OCI-M2 (cell line): ENCODE measurements around the gene CACHD1.
"Not testable (repeated sequence)": the region's sequence is repeated elsewhere in the genome, so short reads cannot be mapped to it uniquely, and the experiment has no call there.

ENCODE experiments used
- DNase-seq: peaks from one replicate; lab custom pipeline; 2025; ENCODE audit not compliant: unreplicated experiment; lab: John Stamatoyannopoulos, UW

CACHD1 gene

GRCh38 chr1:64581135-64581842, 111.4 kb downstream of the CACHD1 start:
- DNase-seq = no peak

GRCh38 chr1:64581843-64582185, 111.9 kb downstream of the CACHD1 start:
- DNase-seq = no peak

- no peak for DNase-seq
These were observed 114.5 kb downstream of the CACHD1 start for GRCh38 chr1:64584479-64584878.

- DNase-seq = no peak
These were observed 118.9 kb downstream of the CACHD1 start for GRCh38 chr1:64588876-64589275.

GRCh38 chr1:64590316-64590715, 120.4 kb downstream of the CACHD1 start:
- DNase-seq = no peak

- no peak for DNase-seq
These were observed 124.5 kb downstream of the CACHD1 start for GRCh38 chr1:64594446-64594845.

GRCh38 chr1:64595871-64596515, 126.1 kb downstream of the CACHD1 start:
- DNase-seq = no peak

- no peak for DNase-seq
These were observed 127.2 kb downstream of the CACHD1 start for GRCh38 chr1:64597113-64597512.

- no peak for DNase-seq
These were observed 128.2 kb downstream of the CACHD1 start for GRCh38 chr1:64598100-64598571.

- DNase-seq = no peak
These were observed 129.3 kb downstream of the CACHD1 start for GRCh38 chr1:64599242-64599641.

GRCh38 chr1:64601207-64601606, 131.3 kb downstream of the CACHD1 start:
- no peak for DNase-seq

- DNase-seq = no peak
These were observed 138.2 kb downstream of the CACHD1 start for GRCh38 chr1:64608005-64608650.

- no peak for DNase-seq
These were observed 138.7 kb downstream of the CACHD1 start for GRCh38 chr1:64608651-64609048.

- not testable (repeated sequence) for DNase-seq
These were observed 141.0 kb downstream of the CACHD1 start for GRCh38 chr1:64610950-64611349.

GRCh38 chr1:64616039-64616438, 146.1 kb downstream of the CACHD1 start:
- no peak for DNase-seq

- DNase-seq = no peak
These were observed 153.8 kb downstream of the CACHD1 start for GRCh38 chr1:64623750-64624191.

- DNase-seq = no peak
These were observed 154.3 kb downstream of the CACHD1 start for GRCh38 chr1:64624218-64624713.

- DNase-seq = no peak
These were observed 154.9 kb downstream of the CACHD1 start for GRCh38 chr1:64624808-64625207.

GRCh38 chr1:64630611-64631010, 160.7 kb downstream of the CACHD1 start:
- DNase-seq = no peak

- no peak for DNase-seq
These were observed 161.6 kb downstream of the CACHD1 start for GRCh38 chr1:64631346-64632034.

- DNase-seq = no peak
These were observed 163.0 kb downstream of the CACHD1 start for GRCh38 chr1:64632936-64633335.
